Stimulated activated effector memory CD8-positive, alpha-beta T cell treated with anti-CD3 and anti-CD28 coated beads, Interleukin-12 subunit alpha, Interleukin-12 subunit beta, amount 100 ng/mL, for 72 hours (primary cell): ENCODE results near the gene RIPK4.

Experiments used
- ATAC-seq: fragments of 150-1000 bp; cut with Tn5 transposase; 2 replicates; pipeline ENCODE4 v1.10.0; 2021
- DNase-seq, 2 donors: peaks; one replicate each; pipeline ENCODE4 v3.0.0; 2021 to 2022; ENCODE audit warnings: low spot score in 2 of 2
- H3K27ac Mint-ChIP-seq: one replicate; pipeline ENCODE4 v1.8.0; 2022; ENCODE audit warnings: mild to moderate bottlenecking, mixed read lengths
- H3K36me3 Mint-ChIP-seq: one replicate; pipeline ENCODE4 v1.8.0; 2022; ENCODE audit warnings: mild to moderate bottlenecking, mixed read lengths
- H3K4me1 Mint-ChIP-seq: one replicate; pipeline ENCODE4 v1.8.0; 2022; ENCODE audit warnings: mixed read lengths
- H3K4me3 Mint-ChIP-seq: one replicate; pipeline ENCODE4 v1.8.0; 2022; ENCODE audit warnings: mild to moderate bottlenecking, mixed read lengths
- H3K9me3 Mint-ChIP-seq: one replicate; pipeline ENCODE4 v1.8.0; 2022; ENCODE audit warnings: mixed read lengths

RIPK4 gene

GRCh38 chr21:41712201-41712600 lies 54.7 kb downstream of the RIPK4 start:
- no peaks in the 10 kb centered on the region for H3K36me3 Mint-ChIP-seq
- no peak for ATAC-seq
- no peak overlapping the region for H3K27ac Mint-ChIP-seq
- peaks cover 6% of the 10 kb centered on the region for H3K4me1 Mint-ChIP-seq
- H3K9me3 Mint-ChIP-seq = peaks cover 4% of the 10 kb centered on the region
- no peak for DNase-seq
- no peak overlapping the region for H3K4me3 Mint-ChIP-seq

- DNase-seq (no peak), ATAC-seq (no peak)
- peaks cover 9% of the 10 kb centered on the region for H3K9me3 Mint-ChIP-seq
- no peak overlapping the region for H3K4me3 Mint-ChIP-seq
- H3K4me1 Mint-ChIP-seq = peaks cover 12% of the 10 kb centered on the region
- H3K36me3 Mint-ChIP-seq = no peaks in the 10 kb centered on the region
- no peak overlapping the region for H3K27ac Mint-ChIP-seq
Measured at GRCh38 chr21:41711416-41712007, 55.3 kb downstream of the RIPK4 start.

GRCh38 chr21:41710823-41711160 lies 56.1 kb downstream of the RIPK4 start:
- H3K27ac Mint-ChIP-seq = no peak overlapping the region
- peaks cover 10% of the 10 kb centered on the region for H3K9me3 Mint-ChIP-seq
- ATAC-seq (no peak), DNase-seq (no peak)
- no peak overlapping the region for H3K4me3 Mint-ChIP-seq
- no peaks in the 10 kb centered on the region for H3K36me3 Mint-ChIP-seq
- peaks cover 14% of the 10 kb centered on the region for H3K4me1 Mint-ChIP-seq

DNA sequence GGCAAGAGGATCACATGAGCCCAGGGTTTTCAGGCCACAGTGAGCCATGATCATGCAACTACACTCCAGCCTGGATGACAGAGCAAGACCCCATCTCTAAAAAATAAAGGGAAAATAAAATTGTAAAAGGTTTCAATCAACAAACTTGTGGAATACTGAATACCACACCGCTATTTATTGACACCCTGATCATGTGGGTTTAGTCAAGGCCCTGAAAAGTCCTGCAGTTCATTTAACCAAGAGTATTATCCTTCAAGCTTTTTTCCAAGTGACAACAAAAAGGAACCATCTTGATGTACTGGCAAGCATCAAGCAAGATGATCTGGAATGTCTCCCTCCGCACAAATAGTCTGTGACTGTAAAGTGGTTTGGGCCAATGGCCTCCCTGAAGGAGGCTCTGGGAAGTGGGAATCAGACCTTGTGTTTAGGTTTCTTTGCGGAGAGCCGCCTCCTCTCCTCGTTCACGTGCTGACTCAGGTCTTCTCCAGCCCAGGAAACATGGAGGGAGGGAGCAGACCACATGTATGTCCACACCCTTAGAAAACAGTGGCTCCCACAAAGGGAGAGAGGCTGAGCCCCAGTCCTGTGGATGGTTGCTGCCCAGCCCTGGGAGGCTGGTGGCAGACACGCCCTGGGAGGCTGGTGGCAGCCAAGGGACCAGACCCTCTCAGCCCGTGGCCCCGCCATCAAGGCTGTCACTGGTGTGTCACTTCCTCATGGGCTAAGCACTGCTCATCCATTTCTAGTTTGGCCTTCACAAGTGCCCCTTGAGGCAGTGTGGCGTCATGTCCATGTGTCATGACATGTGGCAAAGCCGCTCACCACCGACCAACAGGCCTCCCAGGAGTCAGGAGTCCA lies 56.7 kb downstream of the RIPK4 start:
- Mint-ChIP-seq H3K4me3 (no peak overlapping the region), H3K36me3 (no peaks in the 10 kb centered on the region), H3K4me1 (peaks cover 14% of the 10 kb centered on the region)

DNA sequence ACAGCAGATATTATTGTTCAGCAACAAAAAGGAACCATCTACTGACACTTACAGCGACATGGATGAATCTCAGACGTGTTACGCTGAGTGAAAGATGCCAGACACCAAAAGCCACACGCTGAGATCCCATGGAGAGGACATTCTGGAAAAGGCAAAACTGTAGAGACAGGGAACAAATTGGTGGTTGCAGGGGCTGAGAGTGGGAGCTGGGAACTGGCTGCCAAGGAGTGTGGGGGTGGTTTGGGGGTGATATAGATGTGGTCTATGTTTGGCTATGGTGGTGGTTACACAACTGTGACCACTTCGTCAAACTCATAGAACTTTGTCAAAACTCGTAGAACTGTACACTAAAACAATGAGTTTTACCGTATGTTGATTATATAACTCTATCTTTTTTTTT lies 57.7 kb downstream of the RIPK4 start:
- H3K36me3 Mint-ChIP-seq = no peaks in the 10 kb centered on the region
- peaks cover 14% of the 10 kb centered on the region for H3K4me1 Mint-ChIP-seq
- ATAC-seq = no peak
- no peak overlapping the region for H3K27ac Mint-ChIP-seq
- H3K4me3 Mint-ChIP-seq = no peak overlapping the region
- H3K9me3 Mint-ChIP-seq = peaks cover 10% of the 10 kb centered on the region
- DNase-seq = no peak

More for the DNA sequence above, 56.7 kb downstream of the RIPK4 start:
- Mint-ChIP-seq H3K9me3 (peaks cover 10% of the 10 kb centered on the region), H3K27ac (no peak overlapping the region)
- DNase-seq (no peak), ATAC-seq (no peak)

DNA sequence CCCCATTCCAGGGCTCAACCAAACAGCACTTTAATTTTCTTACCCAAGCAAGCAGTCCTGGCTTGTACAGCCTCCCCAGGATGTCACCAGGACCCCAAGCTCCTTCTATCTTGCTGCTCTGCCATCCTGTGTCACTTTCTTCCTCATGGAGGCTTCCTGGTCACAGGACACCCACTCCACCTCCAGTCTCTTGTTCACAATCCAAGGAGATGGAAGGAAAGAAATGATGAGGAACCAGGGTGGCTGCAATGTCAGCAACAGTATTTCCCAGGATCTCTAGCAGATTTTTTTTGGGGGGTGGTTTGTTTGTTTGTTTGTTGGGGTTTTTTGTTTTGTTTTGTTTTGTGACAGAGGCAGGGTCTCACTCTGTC lies 58.9 kb downstream of the RIPK4 start:
- no peak overlapping the region for H3K4me3 Mint-ChIP-seq
- no peak for ATAC-seq
- H3K4me1 Mint-ChIP-seq = peaks cover 14% of the 10 kb centered on the region
- no peak overlapping the region for H3K27ac Mint-ChIP-seq
- no peaks in the 10 kb centered on the region for H3K36me3 Mint-ChIP-seq
- peaks cover 10% of the 10 kb centered on the region for H3K9me3 Mint-ChIP-seq
- no peak for DNase-seq

DNA sequence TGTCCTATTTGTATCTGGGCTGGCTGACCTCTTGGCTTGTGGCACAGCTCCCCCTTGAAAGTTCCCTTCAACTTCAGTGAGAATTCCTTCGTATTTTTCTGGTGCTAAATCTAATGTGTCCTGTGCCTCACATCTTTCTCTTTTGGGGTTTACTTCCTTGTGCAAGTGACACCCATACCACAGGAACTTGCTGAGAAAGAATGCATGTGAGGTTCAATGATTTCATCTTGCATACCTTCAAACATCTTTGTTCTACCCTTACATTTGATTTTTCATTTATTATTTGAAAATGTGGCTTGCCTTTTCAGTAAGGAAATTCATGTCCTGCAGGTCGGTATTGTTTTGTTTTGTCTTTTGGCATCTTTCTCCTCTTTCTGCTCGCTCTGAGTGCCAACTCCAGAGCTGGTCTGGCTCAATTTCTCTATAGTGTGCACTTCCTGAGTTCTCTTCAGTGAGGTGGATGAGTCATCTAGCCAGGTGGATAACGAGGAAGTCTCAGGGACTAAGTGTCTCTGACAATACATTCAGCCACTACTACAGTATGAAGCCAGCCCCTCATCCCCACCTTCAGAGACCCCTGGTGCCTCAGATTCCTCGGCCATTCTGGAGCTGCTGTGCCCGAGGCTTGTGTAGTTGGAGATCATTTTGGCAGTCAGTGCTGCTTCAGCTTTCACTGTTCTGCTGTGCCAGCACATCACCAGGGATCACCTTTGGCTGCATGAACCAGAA lies 59.5 kb downstream of the RIPK4 start:
- H3K4me3 Mint-ChIP-seq = no peak overlapping the region
- H3K27ac Mint-ChIP-seq = no peak overlapping the region
- H3K4me1 Mint-ChIP-seq = peaks cover 14% of the 10 kb centered on the region
- ATAC-seq (no peak), DNase-seq (no peak)
- peaks cover 10% of the 10 kb centered on the region for H3K9me3 Mint-ChIP-seq
- no peaks in the 10 kb centered on the region for H3K36me3 Mint-ChIP-seq

DNA sequence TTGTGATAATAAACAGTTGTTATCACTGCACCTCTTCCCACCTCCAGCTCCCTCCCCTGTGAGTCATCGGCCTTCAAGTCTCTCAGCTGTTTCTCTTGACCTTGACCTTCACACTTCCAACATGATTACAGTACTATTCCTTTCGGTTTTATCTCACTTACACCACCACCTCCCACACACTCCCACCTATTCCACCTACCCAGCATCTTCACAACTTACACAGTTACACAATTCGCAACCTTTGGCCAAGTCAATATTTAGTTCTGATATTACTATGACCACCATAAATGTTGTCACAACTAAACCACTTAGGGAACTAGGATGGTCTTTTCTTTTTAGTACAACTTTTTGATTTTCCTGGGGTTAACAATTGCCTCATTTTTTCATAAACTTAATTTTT lies 60.2 kb downstream of the RIPK4 start:
- no peak overlapping the region for H3K27ac Mint-ChIP-seq
- ATAC-seq (peak; percentile 73), DNase-seq (peak in 1 of 2 donors; percentile 51)
- no peaks in the 10 kb centered on the region for H3K36me3 Mint-ChIP-seq
- H3K4me3 Mint-ChIP-seq = no peak overlapping the region
- peaks cover 14% of the 10 kb centered on the region for H3K4me1 Mint-ChIP-seq
- peaks cover 10% of the 10 kb centered on the region for H3K9me3 Mint-ChIP-seq

GRCh38 chr21:41706263-41706639 lies 60.6 kb downstream of the RIPK4 start:
- Mint-ChIP-seq H3K4me3 (no peak overlapping the region), H3K36me3 (no peaks in the 10 kb centered on the region), H3K4me1 (peaks cover 14% of the 10 kb centered on the region), H3K27ac (no peak overlapping the region), H3K9me3 (peaks cover 10% of the 10 kb centered on the region)
- DNase-seq (no peak), ATAC-seq (no peak)

DNA sequence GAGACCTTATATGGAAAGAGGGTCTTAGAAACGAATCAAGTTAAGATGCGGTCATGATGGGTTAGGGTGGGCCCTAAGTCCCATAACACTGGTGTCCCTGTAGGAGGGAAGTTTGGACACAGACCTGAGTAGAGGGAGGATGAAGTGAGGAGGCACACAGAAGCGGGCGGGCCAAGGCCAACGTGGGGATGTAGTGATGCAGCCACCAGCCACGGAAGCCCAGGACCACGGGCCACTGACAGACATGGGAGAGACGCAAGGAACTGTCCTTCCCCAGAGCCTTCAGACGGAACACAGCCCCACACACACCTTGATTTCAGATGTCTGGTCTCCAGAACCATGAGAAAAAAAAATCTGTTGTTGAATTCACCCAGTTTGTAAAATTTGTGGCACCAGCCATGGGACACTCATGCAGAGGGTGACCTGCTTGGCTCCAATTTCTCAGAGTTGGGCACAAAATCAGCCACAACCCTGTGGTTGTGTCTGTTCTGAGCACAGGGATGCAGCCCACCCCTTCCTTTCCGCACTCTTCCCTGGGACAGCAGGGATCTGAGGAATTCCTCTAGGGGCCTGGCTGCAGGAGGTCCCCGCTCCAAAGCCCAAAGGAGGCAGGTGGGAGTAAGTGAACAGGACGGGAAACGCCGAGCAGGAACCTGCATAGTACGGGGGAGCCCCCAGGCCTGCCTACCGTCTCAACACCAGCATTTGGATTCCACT lies 61.1 kb downstream of the RIPK4 start:
- no peak overlapping the region for H3K27ac Mint-ChIP-seq
- no peaks in the 10 kb centered on the region for H3K36me3 Mint-ChIP-seq
- no peak overlapping the region for H3K4me3 Mint-ChIP-seq
- DNase-seq (no peak), ATAC-seq (no peak)
- H3K4me1 Mint-ChIP-seq = peaks cover 14% of the 10 kb centered on the region
- peaks cover 10% of the 10 kb centered on the region for H3K9me3 Mint-ChIP-seq

- Mint-ChIP-seq H3K4me3 (no peak overlapping the region), H3K9me3 (peaks cover 10% of the 10 kb centered on the region), H3K27ac (no peak overlapping the region), H3K4me1 (peaks cover 14% of the 10 kb centered on the region), H3K36me3 (no peaks in the 10 kb centered on the region)
- DNase-seq = no peak
- no peak for ATAC-seq
Measured at GRCh38 chr21:41703857-41704501, 62.9 kb downstream of the RIPK4 start.

DNA sequence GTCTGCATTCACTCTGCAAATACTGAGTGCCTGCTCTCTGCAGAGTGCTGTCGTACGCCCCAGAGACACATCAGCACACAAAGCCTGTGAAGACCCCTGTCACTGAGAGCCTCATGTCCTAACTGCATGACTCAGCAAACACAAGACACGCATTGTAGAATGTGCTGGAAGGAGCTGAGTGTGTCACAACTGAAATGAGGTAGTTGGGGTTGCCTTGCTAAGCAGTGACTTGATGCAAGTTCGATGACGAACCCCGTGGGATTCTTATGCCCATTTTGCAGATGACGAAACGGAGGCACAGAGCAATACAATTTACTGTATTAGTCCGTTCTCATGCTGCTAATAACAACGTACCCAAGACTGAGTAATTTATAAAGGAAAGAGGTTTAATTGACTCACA lies 65.1 kb downstream of the RIPK4 start:
- Mint-ChIP-seq H3K27ac (no peak overlapping the region), H3K9me3 (peaks cover 3% of the 10 kb centered on the region), H3K4me1 (peaks cover 4% of the 10 kb centered on the region), H3K36me3 (no peaks in the 10 kb centered on the region), H3K4me3 (no peak overlapping the region)
- DNase-seq (no peak), ATAC-seq (no peak)

DNA sequence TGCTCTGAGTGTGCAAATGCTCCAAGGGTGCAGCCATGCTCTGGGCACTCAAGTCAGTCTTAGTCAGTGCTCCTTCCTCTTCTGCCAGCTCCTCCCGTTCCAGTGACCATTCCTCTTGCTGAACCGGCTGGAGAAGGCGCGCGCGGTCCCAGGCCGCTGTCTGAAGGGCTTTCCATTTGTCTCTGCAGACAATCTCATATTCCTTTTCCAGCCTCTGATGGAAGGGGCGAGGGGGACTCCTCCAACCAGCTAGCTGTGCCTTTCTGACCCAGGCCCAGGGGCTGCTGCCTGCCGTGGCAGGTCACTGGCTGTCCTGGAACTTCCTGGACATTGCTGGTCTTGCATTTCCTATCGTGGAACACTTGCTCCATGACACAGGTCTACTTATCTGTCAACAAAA lies 67.5 kb downstream of the RIPK4 start:
- Mint-ChIP-seq H3K4me1 (no peaks in the 10 kb centered on the region), H3K27ac (no peak overlapping the region), H3K36me3 (no peaks in the 10 kb centered on the region), H3K4me3 (no peak overlapping the region), H3K9me3 (no peaks in the 10 kb centered on the region)
- DNase-seq = no peak
- ATAC-seq = no peak

GRCh38 chr21:41698071-41698470 lies 68.8 kb downstream of the RIPK4 start:
- DNase-seq (no peak), ATAC-seq (no peak)
- Mint-ChIP-seq H3K36me3 (no peaks in the 10 kb centered on the region), H3K27ac (no peak overlapping the region), H3K4me3 (no peak overlapping the region), H3K4me1 (no peaks in the 10 kb centered on the region), H3K9me3 (no peaks in the 10 kb centered on the region)

DNA sequence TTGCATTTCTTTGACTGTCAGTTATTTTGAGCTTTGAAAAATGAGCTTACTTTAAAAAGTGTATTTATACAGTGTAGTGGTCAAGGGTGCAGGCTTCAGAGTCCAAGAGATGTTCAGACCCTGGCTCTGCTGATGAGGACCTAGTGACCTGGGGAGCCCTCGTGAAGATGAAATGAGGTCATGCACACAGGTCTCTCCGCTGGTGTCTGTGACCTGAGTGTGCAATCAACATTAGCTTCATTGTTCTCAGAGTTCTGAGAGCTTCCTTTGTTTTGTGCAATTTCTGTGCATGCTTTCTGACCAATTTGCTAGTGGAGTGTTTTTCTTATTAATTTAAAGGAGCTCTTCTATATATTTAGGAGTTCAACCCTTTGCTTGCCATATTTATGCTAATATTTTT lies 71.3 kb downstream of the RIPK4 start:
- Mint-ChIP-seq H3K4me1 (no peaks in the 10 kb centered on the region), H3K27ac (no peak overlapping the region), H3K36me3 (no peaks in the 10 kb centered on the region), H3K9me3 (no peaks in the 10 kb centered on the region), H3K4me3 (no peak overlapping the region)
- DNase-seq (no peak), ATAC-seq (no peak)
